Eye (tissue), 1 donor: ENCODE data around the gene CAMLG.
"Not testable (repeated sequence)": the region's sequence is repeated elsewhere in the genome, so short reads cannot be mapped to it uniquely, and the experiment has no call there.

Experiments used
- DNase-seq: peaks from one replicate; pipeline ENCODE4 v3.0.0-alpha.2; 2015

Gene CAMLG

GRCh38 chr5:134738133-134738962 is at the start of gene CAMLG:
Gene CAMLG (plus strand): TSS chr5:134738548. CDS start chr5:134738621, 73 bp downstream.
- DNase-seq, result peak; percentile 99

DNA sequence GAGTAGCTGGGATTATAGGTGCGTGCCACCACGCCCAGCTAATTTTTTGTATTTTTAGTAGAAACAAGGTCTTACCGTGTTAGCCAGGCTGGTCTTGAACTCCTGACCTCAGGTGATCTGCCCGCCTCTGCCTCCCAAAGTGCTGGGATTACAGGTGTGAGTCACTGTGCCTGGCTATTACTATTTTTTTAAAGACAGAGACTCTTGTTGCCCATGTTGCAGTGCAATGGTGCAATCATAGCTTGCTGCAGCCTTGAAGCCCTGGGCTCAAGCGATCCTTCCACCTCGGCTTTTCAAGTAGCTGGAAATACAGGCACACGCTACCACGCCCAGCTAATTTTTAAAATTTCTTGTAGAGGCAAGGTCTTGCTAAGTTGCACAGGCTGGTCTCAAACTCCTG is 48.2 kb upstream of the CAMLG start:
- not testable (repeated sequence) for DNase-seq

- DNase-seq, result no peak
These were observed 45.6 kb upstream of the CAMLG start for GRCh38 chr5:134692722-134693121.

DNA sequence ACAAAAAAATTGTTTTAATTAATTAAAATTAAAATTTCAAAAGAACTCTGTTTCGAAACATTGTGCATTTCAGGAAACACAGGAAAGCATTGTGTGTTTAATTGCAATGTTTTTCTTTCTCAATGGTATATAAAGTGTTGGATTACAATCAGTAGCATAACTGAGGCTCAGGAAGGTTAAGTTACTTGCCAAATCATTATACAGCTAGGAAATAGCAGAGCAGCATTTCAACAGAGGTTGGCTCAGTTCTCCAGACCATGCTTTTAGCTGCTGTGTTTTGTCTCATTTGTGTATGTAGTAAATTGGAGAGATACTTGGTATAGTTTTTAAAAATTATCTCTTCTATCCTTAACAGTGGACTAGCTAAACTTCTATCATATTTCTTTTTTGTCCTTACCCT is 30.0 kb upstream of the CAMLG start:
- DNase-seq, result no peak

GRCh38 chr5:134714120-134714519 is 24.2 kb upstream of the CAMLG start:
- DNase-seq, result peak; percentile 13

GRCh38 chr5:134714541-134714940 is 23.8 kb upstream of the CAMLG start:
- no peak for DNase-seq

DNA sequence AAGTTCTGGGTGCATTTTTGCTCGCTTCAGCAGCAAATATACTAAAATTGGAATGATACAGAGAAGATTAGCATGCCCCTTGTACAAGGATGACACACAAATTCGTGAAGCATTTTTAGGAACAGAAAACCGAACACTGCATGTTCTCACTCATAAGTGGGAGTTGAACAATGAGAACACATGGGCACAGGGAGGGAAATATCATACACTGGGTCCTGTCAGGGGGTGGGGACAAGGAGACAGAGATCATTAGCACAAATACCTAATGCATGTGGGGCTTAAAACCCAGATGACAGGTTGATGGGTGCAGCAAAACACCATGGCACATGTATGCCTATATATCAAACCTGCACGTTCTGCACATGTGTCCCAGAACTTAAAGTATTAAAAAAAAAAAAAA is 22.9 kb upstream of the CAMLG start:
- DNase-seq, result not testable (repeated sequence)

DNA sequence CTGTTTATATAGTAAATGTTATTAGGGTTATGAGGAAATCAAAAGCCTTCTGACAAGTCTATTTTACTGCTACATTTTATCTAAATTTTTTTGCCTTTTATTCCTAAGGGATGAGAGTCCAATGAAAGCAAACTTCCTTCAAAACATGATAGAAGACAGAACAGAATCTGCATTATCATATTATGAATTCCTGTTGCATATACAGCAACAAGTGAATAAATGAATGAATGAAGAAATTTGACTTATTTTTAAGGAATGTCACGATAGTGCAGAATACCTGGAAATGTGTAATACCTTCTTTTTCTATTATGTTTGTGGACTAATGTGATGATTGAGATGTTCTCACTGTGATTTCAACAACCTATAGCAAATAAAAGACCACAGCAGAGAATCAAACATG is 13.5 kb upstream of the CAMLG start:
- no peak for DNase-seq

DNA sequence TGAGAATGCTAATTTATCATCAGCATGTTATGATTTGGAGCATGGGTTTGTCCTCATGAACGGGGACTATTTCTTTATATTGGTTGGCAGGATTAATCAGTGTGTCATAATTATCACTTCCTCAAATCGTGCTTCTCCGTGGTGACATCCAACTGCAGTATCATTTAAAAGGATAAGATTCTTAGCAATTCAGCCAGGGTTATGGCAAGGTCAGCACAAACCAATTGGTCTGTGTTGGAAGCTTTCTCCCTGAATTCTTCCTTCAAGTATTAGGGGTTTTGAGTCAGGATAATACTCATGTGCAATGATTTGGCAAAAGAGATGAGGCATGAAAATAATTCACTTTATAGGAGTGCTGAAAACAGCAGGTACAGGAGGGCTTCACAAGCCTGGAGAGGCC is 5.5 kb upstream of the CAMLG start:
- no peak for DNase-seq

DNA sequence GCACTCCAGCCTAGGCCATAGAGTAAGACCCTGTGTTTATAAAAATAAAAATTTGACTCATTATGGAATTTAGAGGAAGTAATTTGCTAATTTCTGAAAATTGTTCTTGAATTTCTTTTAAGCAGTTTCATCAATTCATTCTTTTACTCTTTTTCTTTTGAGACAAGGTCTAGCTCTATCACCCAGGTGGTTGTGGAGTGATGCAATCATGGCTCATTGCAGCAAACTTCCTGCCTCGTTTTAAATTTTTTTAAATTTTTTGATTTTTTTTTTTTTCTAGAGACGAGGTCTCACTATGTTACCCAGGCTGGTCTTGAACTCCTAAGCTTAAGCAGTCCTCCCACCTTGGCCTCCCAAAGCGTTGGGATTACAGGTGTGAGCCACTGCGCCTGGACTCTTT is 3.1 kb upstream of the CAMLG start:
- DNase-seq, result no peak

GRCh38 chr5:134736173-134736812 is 2.1 kb upstream of the CAMLG start:
- DNase-seq, result no peak

DNA sequence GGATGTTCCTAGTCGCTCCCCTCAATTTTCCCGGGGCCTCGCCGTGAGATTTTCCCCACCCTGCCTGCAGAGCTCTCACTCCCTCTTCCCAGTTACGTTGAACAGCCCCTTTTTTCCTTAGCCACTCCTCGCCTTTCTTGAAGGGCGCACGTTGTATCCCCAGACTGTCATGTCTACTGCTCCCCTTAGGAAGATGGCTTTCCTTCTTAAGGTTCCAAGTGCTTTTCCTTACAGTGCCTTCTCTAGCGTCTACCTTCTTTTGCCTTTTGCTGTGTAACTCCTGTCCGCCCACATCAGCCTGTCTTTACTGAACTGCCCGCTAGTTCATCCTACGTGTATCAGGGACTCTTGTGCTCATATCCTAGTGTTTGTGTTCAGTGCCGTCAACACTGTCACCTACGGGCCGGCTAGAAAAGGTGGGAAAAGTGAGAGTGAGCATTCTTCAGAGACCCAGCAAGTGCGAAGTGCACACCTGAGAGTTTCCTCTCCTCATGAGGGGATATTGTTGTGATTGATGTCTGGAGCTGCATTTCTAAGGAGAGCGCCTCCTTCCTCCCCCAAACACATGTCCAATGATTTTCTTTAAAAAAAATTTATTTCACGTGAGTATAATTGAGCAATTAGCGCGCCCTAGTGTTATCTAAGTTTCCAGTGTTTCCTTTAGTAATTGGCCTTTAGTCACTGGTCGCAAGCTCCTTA is 764 bp downstream of the CAMLG start:
- peak; percentile 82 for DNase-seq

GRCh38 chr5:134741052-134741451 is 2.7 kb downstream of the CAMLG start:
- DNase-seq, result no peak

DNA sequence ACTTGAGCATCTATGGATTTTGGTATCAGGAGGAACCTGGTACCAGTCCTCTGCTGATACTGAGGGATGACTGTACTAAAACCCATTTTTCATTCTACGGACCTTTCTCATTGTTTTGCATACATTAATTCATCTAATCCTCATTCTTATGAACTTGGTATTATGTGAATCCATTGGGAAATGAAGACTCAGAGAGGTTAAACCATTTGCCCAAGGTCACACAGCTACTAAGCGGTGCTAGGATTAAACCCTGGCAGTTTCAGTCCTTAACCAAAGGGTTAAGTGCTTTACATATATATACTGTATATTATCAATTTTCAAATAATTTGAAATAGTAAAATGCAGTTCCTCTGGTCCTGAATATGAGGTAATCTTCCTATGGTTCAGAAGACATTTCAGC is 3.8 kb downstream of the CAMLG start:
- no peak for DNase-seq

- DNase-seq, result no peak
These were observed 11.1 kb downstream of the CAMLG start for GRCh38 chr5:134749415-134749814.

DNA sequence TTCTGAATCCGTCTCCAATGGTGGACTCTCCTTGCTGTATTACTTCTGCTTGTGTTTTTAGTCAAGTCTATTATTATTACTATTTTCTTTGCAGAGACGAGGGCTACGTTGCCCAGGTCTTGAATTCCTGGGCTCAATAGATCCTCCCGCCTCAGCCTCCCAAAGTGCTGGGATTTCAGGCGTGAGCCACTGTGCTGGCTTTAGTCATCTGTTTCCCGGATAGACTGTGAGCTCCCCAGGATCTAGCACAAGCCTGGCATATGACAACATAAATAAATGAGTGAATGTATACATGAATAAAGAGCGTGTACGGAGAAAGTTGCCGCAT is 19.8 kb downstream of the CAMLG start:
- no peak for DNase-seq

DNA sequence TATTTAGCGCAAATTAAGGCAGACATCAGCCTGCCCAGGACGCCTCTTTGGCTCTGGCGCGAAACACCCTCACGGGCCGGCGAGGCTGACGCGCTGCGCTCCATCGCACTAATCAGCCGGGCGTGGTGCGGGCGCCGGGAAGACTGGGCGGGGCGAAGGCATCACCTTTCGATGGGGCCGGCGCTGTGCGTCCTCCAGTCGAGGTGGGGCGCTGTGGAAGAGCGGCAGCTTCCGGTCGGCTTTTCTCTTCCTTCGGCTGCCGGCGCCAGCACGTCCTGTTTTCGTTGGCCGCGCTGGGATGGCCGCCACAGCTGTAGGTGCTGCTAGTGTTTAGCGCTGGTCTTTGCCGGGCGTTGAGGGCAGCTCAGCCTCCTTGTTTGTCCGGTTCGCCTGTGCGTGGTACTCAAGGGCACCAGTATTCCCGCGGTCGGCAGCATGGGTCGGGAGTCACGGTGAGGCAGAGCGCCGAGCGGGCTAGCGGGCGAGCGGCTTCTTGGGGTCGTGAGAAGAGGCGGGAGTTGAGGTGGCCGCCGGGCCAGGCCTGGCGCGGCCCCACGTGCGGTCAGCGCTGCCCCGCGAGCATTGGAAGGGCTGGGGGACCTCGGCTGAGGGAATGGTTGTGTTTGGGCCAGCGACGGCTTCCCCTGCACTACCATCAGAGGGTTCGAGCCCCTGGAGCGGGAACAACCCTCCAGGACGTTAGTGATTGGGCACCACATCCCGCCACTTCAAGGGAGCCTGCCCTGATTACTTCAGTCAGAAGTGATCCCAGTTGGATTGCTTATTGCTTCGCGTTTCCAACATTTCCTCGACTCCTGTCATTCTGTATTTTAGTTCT is 20.4 kb downstream of the CAMLG start, which contains the start of gene DDX46:
DDX46 (plus strand) TSS at position 276 of the 838 bp plus-strand sequence; CDS start at position 436, 160 bp downstream.
- peak; percentile 98 for DNase-seq

DNA sequence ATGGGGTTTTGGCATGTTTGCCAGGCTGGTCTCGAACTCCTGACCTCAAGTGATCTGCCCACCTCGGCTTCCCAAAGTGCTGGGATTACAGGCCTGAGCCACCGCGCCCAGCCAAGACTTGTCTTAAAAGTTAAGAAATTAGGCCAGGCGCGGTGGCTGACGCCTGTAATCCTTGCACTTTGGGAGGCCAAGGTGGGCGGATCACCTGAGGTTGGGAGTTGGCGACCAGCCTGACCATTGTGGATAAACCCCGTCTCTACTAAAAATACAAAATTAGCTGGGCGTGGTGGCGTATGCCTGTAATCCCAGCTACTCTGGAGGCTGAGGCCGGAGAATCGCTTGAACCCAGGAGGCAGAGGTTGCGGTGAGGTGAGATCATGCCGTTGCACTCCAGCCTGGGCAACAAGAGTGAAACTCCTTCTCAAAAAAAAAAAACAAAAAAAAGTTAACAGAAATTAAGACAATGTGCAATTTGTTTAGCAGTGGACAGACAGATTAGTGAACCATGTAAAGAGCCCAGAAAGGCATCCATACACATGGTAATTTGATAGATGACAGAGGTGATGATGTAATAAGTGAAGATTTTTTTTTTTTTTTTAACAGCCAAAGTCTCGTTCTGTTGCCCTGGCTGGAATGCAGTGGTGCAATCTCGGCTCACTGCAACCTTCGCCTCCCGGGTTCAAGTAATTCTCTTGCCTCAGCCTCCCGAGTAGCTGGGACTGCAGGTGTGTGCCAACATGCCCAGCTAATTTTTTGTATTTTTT is 29.4 kb downstream of the CAMLG start:
- not testable (repeated sequence) for DNase-seq

DNA sequence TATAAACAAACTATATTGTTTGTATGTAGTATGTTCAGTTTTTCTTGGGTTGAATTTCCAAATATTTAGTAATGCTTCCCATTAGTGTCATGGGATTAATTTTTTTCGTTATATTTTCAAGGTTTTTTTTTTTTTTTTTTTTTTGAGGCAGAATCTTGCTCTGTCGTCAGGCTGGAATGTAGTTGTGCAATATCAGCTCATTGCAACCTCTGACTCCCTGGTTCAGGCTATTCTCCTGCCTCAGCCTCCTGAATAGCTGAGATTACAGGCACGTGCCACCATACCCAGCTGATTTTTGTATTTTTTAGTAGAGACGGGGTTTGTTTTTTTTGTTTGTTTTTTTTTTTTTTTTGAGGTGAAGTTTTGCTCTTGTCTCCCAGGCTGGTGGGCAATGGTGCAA is 30.9 kb downstream of the CAMLG start:
- DNase-seq, result no peak

- no peak for DNase-seq
These were observed 34.2 kb downstream of the CAMLG start for GRCh38 chr5:134772461-134773125.

DNA sequence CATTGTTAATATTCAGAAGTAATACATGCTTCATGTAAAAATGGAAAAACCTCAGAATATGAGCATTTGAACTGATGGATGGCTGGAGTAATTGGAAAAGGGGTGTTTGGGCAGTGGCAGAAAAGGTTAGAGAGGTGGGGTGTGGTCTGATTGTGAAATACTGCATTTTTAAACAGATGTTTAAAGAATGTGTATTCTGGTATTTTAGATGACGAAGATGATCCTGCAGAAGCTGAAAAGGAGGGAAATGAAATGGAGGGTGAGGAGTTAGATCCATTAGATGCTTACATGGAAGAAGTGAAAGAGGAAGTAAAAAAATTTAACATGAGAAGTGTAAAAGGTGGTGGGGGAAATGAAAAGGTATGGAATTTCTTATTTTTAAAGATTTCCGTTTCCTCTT is 39.0 kb downstream of the CAMLG start:
- no peak for DNase-seq
